SK-N-SH treated with all-trans-retinoic acid at 6 μM for 48 hours (cell line): ENCODE data around the gene JUND.

Experiments
- ATAC-seq: fragments of 200-7000 bp; cut with Tn5 transposase; 3 replicates; pipeline ENCODE4 v1.9.1; 2020; ENCODE audit warnings: mild to moderate bottlenecking, moderate library complexity
- ARNTL ChIP-seq: fragments of 450-650 bp; formaldehyde crosslinking; IDR thresholded peaks from 2 replicates; pipeline ENCODE4 v1.5.0; 2020; ENCODE audit warnings: low read depth, mild to moderate bottlenecking, moderate library complexity, borderline replicate concordance
- BACH2 ChIP-seq: fragments of 250-450 bp; sonication (Bioruptor Pico); IDR thresholded peaks from 2 replicates; pipeline ENCODE4 v1.9.0; 2021; ENCODE audit warnings: mild to moderate bottlenecking, borderline replicate concordance
- CSDC2 ChIP-seq: fragments of 250-450 bp; sonication (Bioruptor Pico); IDR thresholded peaks from 2 replicates; pipeline ENCODE4 v1.5.0; 2020; ENCODE audit warnings: mild to moderate bottlenecking, moderate library complexity
- ESRRG ChIP-seq: fragments of 250-450 bp; sonication (Bioruptor Pico); IDR thresholded peaks from 2 replicates; pipeline ENCODE4 v1.6.1; 2021; ENCODE audit warnings: mild to moderate bottlenecking
- ISL1 ChIP-seq: fragments of 250-450 bp; sonication (Bioruptor Pico); IDR thresholded peaks from 2 replicates; pipeline ENCODE4 v2.1.2; 2022; ENCODE audit warnings: mild to moderate bottlenecking, moderate library complexity
- OSR1 ChIP-seq: fragments of 250-450 bp; sonication (Bioruptor Pico); IDR thresholded peaks from 2 replicates; pipeline ENCODE4 v1.8.0; 2022; ENCODE audit warnings: moderate library complexity, mild to moderate bottlenecking, inconsistent platforms
- PPARA ChIP-seq: fragments of 250-450 bp; sonication (Bioruptor Pico); IDR thresholded peaks from 2 replicates; pipeline ENCODE4 v1.5.0; 2020; ENCODE audit warnings: mild to moderate bottlenecking, borderline replicate concordance
- RARB ChIP-seq: fragments of 250-450 bp; sonication (Bioruptor Pico); IDR thresholded peaks from 2 replicates; pipeline ENCODE4 v1.8.0; 2021; ENCODE audit warnings: mild to moderate bottlenecking, moderate library complexity
- SNAI2 ChIP-seq: fragments of 250-450 bp; sonication (Bioruptor Pico); IDR thresholded peaks from 2 replicates; pipeline ENCODE4 v1.5.0; 2020; ENCODE audit warnings: mild to moderate bottlenecking, moderate library complexity
- TCF4 ChIP-seq: fragments of 250-450 bp; sonication (Bioruptor Pico); IDR thresholded peaks from 2 replicates; pipeline ENCODE4 v1.8.0; 2021; ENCODE audit warnings: mild to moderate bottlenecking, moderate library complexity, borderline replicate concordance
- TOX ChIP-seq: fragments of 250-450 bp; sonication (Bioruptor Pico); IDR thresholded peaks from 2 replicates; pipeline ENCODE4 v1.8.0; 2021; ENCODE audit warnings: mild to moderate bottlenecking, moderate library complexity, borderline replicate concordance
- ZC3H10 ChIP-seq: fragments of 250-450 bp; sonication (Bioruptor Pico); IDR thresholded peaks from 2 replicates; pipeline ENCODE4 v1.5.1; 2021; ENCODE audit warnings: mild to moderate bottlenecking, moderate library complexity
- ZFP3 ChIP-seq: fragments of 250-450 bp; sonication (Bioruptor Pico); IDR thresholded peaks from 2 replicates; pipeline ENCODE4 v1.5.0; 2020; ENCODE audit warnings: mild to moderate bottlenecking, moderate library complexity
- ZNF565 ChIP-seq: fragments of 450-650 bp; formaldehyde crosslinking; conservative IDR thresholded peaks from 2 replicates; pipeline ENCODE4 v1.5.0; 2020; ENCODE audit warnings: low read depth, mild to moderate bottlenecking, moderate library complexity
- ZNF70 ChIP-seq: fragments of 450-650 bp; formaldehyde crosslinking; IDR thresholded peaks from 2 replicates; pipeline ENCODE4 v1.5.0; 2020; ENCODE audit warnings: mild to moderate bottlenecking, moderate library complexity
- ZNF8 ChIP-seq: fragments of 450-650 bp; formaldehyde crosslinking; IDR thresholded peaks from 2 replicates; pipeline ENCODE4 v1.5.0; 2020; ENCODE audit warnings: mild to moderate bottlenecking, moderate library complexity
- TF ChIP-seq, protein P1 (sequence below): fragments of 250-450 bp; sonication (Bioruptor Pico); IDR thresholded peaks from 2 replicates; pipeline ENCODE4 v1.5.0; 2020; ENCODE audit warnings: mild to moderate bottlenecking, moderate library complexity
- TF ChIP-seq, protein P2 (sequence below): fragments of 250-450 bp; sonication (Bioruptor Pico); IDR thresholded peaks from 2 replicates; pipeline ENCODE4 v1.8.0; 2020; ENCODE audit warnings: mild to moderate bottlenecking, moderate library complexity, borderline replicate concordance
- TF ChIP-seq, protein P3 (sequence below): fragments of 250-450 bp; sonication (Bioruptor Pico); IDR thresholded peaks from 2 replicates; pipeline ENCODE4 v1.8.0; 2021; ENCODE audit warnings: low read depth, mild to moderate bottlenecking, moderate library complexity, borderline replicate concordance
- TF ChIP-seq, protein P4 (sequence below): fragments of 250-450 bp; sonication (Bioruptor Pico); IDR thresholded peaks from 2 replicates; pipeline ENCODE4 v1.5.1; 2021; ENCODE audit warnings: mild to moderate bottlenecking, moderate library complexity
- TF ChIP-seq, protein P5 (sequence below): fragments of 250-450 bp; sonication (Bioruptor Pico); IDR thresholded peaks from 2 replicates; pipeline ENCODE4 v1.5.1; 2020; ENCODE audit warnings: low read depth, mild to moderate bottlenecking, moderate library complexity

Gene JUND

DNA sequence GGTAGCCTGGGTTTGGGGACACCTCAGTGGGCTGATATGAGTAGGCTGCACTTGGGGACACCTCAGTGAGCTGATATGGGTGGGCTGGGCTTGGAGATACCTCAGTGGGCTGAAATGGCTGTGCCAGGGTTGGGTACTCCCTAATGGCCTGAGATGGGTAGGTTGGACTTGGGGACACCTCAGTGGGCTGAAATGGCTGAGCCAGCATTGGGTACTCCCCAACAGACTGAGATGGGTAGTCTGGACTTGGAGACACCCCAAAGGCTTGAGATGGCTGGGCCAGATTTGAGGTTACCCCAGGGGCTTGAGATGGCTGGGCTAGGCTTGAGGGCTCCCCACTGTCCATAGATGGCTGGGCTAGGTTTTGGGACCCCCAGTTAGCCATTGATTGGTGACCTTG, 19.3 kb downstream of the JUND start:
- TF ChIP-seq BACH2: no peak
- no peak for TF ChIP-seq ZNF8 (CRISPR knock-in tag)
- no peak for TF ChIP-seq ZNF565 (CRISPR knock-in tag)
- TF ChIP-seq, protein P1, sequence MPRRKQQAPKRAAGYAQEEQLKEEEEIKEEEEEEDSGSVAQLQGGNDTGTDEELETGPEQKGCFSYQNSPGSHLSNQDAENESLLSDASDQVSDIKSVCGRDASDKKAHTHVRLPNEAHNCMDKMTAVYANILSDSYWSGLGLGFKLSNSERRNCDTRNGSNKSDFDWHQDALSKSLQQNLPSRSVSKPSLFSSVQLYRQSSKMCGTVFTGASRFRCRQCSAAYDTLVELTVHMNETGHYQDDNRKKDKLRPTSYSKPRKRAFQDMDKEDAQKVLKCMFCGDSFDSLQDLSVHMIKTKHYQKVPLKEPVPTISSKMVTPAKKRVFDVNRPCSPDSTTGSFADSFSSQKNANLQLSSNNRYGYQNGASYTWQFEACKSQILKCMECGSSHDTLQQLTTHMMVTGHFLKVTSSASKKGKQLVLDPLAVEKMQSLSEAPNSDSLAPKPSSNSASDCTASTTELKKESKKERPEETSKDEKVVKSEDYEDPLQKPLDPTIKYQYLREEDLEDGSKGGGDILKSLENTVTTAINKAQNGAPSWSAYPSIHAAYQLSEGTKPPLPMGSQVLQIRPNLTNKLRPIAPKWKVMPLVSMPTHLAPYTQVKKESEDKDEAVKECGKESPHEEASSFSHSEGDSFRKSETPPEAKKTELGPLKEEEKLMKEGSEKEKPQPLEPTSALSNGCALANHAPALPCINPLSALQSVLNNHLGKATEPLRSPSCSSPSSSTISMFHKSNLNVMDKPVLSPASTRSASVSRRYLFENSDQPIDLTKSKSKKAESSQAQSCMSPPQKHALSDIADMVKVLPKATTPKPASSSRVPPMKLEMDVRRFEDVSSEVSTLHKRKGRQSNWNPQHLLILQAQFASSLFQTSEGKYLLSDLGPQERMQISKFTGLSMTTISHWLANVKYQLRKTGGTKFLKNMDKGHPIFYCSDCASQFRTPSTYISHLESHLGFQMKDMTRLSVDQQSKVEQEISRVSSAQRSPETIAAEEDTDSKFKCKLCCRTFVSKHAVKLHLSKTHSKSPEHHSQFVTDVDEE: no peak
- TF ChIP-seq ZC3H10 (CRISPR knock-in tag): no peak
- TF ChIP-seq, protein P2, sequence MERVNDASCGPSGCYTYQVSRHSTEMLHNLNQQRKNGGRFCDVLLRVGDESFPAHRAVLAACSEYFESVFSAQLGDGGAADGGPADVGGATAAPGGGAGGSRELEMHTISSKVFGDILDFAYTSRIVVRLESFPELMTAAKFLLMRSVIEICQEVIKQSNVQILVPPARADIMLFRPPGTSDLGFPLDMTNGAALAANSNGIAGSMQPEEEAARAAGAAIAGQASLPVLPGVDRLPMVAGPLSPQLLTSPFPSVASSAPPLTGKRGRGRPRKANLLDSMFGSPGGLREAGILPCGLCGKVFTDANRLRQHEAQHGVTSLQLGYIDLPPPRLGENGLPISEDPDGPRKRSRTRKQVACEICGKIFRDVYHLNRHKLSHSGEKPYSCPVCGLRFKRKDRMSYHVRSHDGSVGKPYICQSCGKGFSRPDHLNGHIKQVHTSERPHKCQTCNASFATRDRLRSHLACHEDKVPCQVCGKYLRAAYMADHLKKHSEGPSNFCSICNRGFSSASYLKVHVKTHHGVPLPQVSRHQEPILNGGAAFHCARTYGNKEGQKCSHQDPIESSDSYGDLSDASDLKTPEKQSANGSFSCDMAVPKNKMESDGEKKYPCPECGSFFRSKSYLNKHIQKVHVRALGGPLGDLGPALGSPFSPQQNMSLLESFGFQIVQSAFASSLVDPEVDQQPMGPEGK (CRISPR knock-in tag): no peak
- TF ChIP-seq CSDC2 (CRISPR knock-in tag): no peak
- no peak for TF ChIP-seq RARB (CRISPR knock-in tag)
- no peak for TF ChIP-seq ZFP3 (CRISPR knock-in tag)
- TF ChIP-seq SNAI2: no peak
- TF ChIP-seq, protein P3, sequence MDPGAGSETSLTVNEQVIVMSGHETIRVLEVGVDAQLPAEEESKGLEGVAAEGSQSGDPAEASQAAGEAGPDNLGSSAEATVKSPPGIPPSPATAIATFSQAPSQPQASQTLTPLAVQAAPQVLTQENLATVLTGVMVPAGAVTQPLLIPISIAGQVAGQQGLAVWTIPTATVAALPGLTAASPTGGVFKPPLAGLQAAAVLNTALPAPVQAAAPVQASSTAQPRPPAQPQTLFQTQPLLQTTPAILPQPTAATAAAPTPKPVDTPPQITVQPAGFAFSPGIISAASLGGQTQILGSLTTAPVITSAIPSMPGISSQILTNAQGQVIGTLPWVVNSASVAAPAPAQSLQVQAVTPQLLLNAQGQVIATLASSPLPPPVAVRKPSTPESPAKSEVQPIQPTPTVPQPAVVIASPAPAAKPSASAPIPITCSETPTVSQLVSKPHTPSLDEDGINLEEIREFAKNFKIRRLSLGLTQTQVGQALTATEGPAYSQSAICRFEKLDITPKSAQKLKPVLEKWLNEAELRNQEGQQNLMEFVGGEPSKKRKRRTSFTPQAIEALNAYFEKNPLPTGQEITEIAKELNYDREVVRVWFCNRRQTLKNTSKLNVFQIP (CRISPR knock-in tag): no peak
- TF ChIP-seq, protein P4, sequence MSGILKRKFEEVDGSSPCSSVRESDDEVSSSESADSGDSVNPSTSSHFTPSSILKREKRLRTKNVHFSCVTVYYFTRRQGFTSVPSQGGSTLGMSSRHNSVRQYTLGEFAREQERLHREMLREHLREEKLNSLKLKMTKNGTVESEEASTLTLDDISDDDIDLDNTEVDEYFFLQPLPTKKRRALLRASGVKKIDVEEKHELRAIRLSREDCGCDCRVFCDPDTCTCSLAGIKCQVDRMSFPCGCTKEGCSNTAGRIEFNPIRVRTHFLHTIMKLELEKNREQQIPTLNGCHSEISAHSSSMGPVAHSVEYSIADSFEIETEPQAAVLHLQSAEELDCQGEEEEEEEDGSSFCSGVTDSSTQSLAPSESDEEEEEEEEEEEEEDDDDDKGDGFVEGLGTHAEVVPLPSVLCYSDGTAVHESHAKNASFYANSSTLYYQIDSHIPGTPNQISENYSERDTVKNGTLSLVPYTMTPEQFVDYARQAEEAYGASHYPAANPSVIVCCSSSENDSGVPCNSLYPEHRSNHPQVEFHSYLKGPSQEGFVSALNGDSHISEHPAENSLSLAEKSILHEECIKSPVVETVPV: no peak
- no peak for ATAC-seq

DNA sequence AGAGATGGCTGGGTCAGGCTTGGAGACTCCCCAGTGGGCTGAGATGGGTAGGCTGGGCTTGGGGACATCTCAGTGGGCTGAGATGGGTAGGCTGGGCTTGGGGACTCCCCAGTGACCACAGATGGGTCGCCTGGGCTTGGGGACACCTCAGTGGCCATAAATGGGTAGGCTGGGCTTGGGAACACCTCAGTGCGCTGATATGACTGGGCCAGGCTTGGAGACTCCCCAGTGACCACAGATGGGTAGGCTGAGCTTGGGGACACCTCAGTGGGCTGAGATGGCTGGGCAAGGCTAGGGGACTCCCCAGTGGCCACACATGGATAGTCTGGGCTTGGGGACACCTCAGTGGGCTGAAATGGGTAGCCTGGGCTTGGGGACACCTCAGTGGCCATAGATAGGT, 19.9 kb downstream of the JUND start:
- no peak for ATAC-seq
- TF ChIP-seq, protein P5, sequence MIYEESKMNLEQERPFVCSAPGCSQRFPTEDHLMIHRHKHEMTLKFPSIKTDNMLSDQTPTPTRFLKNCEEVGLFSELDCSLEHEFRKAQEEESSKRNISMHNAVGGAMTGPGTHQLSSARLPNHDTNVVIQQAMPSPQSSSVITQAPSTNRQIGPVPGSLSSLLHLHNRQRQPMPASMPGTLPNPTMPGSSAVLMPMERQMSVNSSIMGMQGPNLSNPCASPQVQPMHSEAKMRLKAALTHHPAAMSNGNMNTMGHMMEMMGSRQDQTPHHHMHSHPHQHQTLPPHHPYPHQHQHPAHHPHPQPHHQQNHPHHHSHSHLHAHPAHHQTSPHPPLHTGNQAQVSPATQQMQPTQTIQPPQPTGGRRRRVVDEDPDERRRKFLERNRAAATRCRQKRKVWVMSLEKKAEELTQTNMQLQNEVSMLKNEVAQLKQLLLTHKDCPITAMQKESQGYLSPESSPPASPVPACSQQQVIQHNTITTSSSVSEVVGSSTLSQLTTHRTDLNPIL (CRISPR knock-in tag): no peak
- TF ChIP-seq RARB (CRISPR knock-in tag) (no peak), ZC3H10 (CRISPR knock-in tag) (no peak), ZNF70 (CRISPR knock-in tag) (no peak), ZFP3 (CRISPR knock-in tag) (no peak), OSR1 (CRISPR knock-in tag) (no peak), PPARA (no peak), CSDC2 (CRISPR knock-in tag) (no peak), ESRRG (no peak), ZNF8 (CRISPR knock-in tag) (no peak), TOX (CRISPR knock-in tag) (no peak), TCF4 (no peak), ARNTL (no peak), ISL1 (CRISPR knock-in tag) (no peak)
- TF ChIP-seq, protein P2 (CRISPR knock-in tag): no peak
- TF ChIP-seq, protein P4: no peak
- TF ChIP-seq, protein P3 (CRISPR knock-in tag): no peak
